CD14-positive monocyte (primary cell): ENCODE data around the gene LARP7. TPM values are rescaled to one million over a fixed set of nuclear protein-coding genes. Genes with fewer than 3 reads are reported as not detected.
A peak's percentile ranks its signal among the peaks of the same experiment; 100 is the strongest.

Source experiments
- DNase-seq, 3 donors: peaks; one replicate each; pipeline ENCODE4 v3.0.0-alpha.2; 2011 to 2022
- H2AFZ ChIP-seq: 2 replicates; pipeline ENCODE4 v1.6.0; 2012; ENCODE audit warnings: mild to moderate bottlenecking, low read depth, low read length, inconsistent platforms; ENCODE audit not compliant: insufficient read depth, poor library complexity, severe bottlenecking
- H3K27ac ChIP-seq, 2 donors: 1 replicate in 1 of 2; 2 replicates in 1 of 2; pipeline ENCODE4 v1.5.1; 2012 to 2013; ENCODE audit warnings: low read length in 2 of 2, control low read depth in 1 of 2, inconsistent platforms in 1 of 2, low read depth in 1 of 2, mild to moderate bottlenecking in 1 of 2
- H3K27me3 ChIP-seq, 2 donors: one replicate each; pipeline versions ENCODE4 v1.6.0 to v1.6.1; 2011 to 2013; ENCODE audit warnings: low read length in 2 of 2; ENCODE audit not compliant: control insufficient read depth in 2 of 2, insufficient read depth in 2 of 2
- H3K36me3 ChIP-seq, 2 donors: replicated peaks in 1 of 2; 1 replicate in 1 of 2; 2 replicates in 1 of 2; pipeline versions ENCODE4 v1.5.1 to v1.6.1; 2012 to 2013; ENCODE audit warnings: low read length in 2 of 2, control low read depth in 1 of 2, inconsistent platforms in 1 of 2, mild to moderate bottlenecking in 1 of 2; ENCODE audit not compliant: insufficient read depth in 2 of 2, control insufficient read depth in 1 of 2
- H3K4me1 ChIP-seq, 2 donors: 1 replicate in 1 of 2; 2 replicates in 1 of 2; pipeline versions ENCODE4 v1.5.1 to v1.6.1; 2012 to 2013; ENCODE audit warnings: low read length in 2 of 2, control low read depth in 1 of 2, inconsistent platforms in 1 of 2, mild to moderate bottlenecking in 1 of 2, moderate library complexity in 1 of 2; ENCODE audit not compliant: insufficient read depth in 2 of 2, control insufficient read depth in 1 of 2
- H3K4me2 ChIP-seq: replicated peaks from 2 replicates; pipeline ENCODE3; 2012; ENCODE audit warnings: low read length, moderate library complexity, mild to moderate bottlenecking; ENCODE audit not compliant: poor library complexity, severe bottlenecking; ENCODE audit errors: extremely low read depth
- H3K4me3 ChIP-seq, 3 experiments: fragments of 200-600 bp in 1 of 3; sonication (generic) in 1 of 3; replicated peaks in 1 of 3; 1 replicate in 2 of 3; 2 replicates in 1 of 3; pipeline ENCODE4 v1.5.1; 2011 to 2013; ENCODE audit warnings: low read length in 3 of 3, mild to moderate bottlenecking in 3 of 3, control low read depth in 2 of 3, low read depth in 2 of 3, inconsistent platforms in 1 of 3, moderate library complexity in 1 of 3
- H3K79me2 ChIP-seq: 2 replicates; pipeline ENCODE4 v1.6.0; 2012; ENCODE audit warnings: mild to moderate bottlenecking, control low read depth, inconsistent platforms, low read length, moderate library complexity; ENCODE audit not compliant: insufficient read depth
- H3K9ac ChIP-seq: 2 replicates; pipeline ENCODE4 v1.6.0; 2017; ENCODE audit warnings: low read length, mild to moderate bottlenecking; ENCODE audit not compliant: insufficient read depth, poor library complexity, severe bottlenecking
- H3K9me3 ChIP-seq, 2 donors: replicated peaks in 1 of 2; 1 replicate in 1 of 2; 2 replicates in 1 of 2; pipeline versions ENCODE4 v1.5.1 to v1.6.1; 2012 to 2013; ENCODE audit warnings: low read length in 2 of 2, control low read depth in 1 of 2; ENCODE audit not compliant: control insufficient read depth in 1 of 2, insufficient read depth in 1 of 2
- H4K20me1 ChIP-seq: 2 replicates; pipeline ENCODE4 v1.6.0; 2012; ENCODE audit warnings: mild to moderate bottlenecking, low read length, control low read depth, moderate library complexity; ENCODE audit not compliant: insufficient read depth
- H3K27ac Mint-ChIP-seq, 7 donors: one replicate each; pipeline ENCODE4 v1.8.0; 2020; ENCODE audit warnings: mild to moderate bottlenecking in 7 of 7, mixed read lengths in 7 of 7, moderate library complexity in 6 of 7, inconsistent platforms in 2 of 7
- H3K27me3 Mint-ChIP-seq, 3 donors: one replicate each; pipeline ENCODE4 v1.8.0; 2021 to 2022; ENCODE audit warnings: low read depth in 3 of 3, mild to moderate bottlenecking in 3 of 3, mixed read lengths in 3 of 3, moderate library complexity in 3 of 3, inconsistent platforms in 1 of 3
- H3K36me3 Mint-ChIP-seq, 2 donors: one replicate each; pipeline ENCODE4 v1.8.0; 2020; ENCODE audit warnings: mixed read lengths in 2 of 2, inconsistent platforms in 1 of 2, mild to moderate bottlenecking in 1 of 2
- H3K4me1 Mint-ChIP-seq: one replicate; pipeline ENCODE4 v1.8.0; 2020; ENCODE audit warnings: mild to moderate bottlenecking, mixed read lengths
- H3K4me3 Mint-ChIP-seq, 2 donors: one replicate each; pipeline ENCODE4 v1.8.0; 2020; ENCODE audit warnings: mild to moderate bottlenecking in 2 of 2, mixed read lengths in 2 of 2, moderate library complexity in 1 of 2
- H3K9me3 Mint-ChIP-seq, 7 donors: one replicate each; pipeline ENCODE4 v1.8.0; 2020 to 2022; ENCODE audit warnings: mixed read lengths in 7 of 7, mild to moderate bottlenecking in 6 of 7, moderate library complexity in 6 of 7, inconsistent platforms in 2 of 7
- WGBS: methylation state at CpG from one replicate; pipeline ENCODE4 v1.1.5; 2013; ENCODE audit warnings: missing lambda C conversion rate; ENCODE audit not compliant: insufficient coverage; 5-methylcytosine and 5-hydroxymethylcytosine counted together
- intact Hi-C, 2 donors: fragments of 100-400 bp; cut with micrococcal nuclease; formaldehyde crosslinking; loops; one replicate each; pipeline versions ENCODE4 v1.15.0 to v1.15.1; 2023
- polyA plus RNA-seq, 3 donors: library from polyadenylated mRNA; depleted of rRNA in 1 of 3; unstranded in 2 of 3; stranded (reverse) in 1 of 3; fragments of 300-500 nt in 2 of 3; fragments of >200 nt in 1 of 3; fragmentation: Illumina TruSeq in 2 of 3; gene quantifications; 1 replicate in 2 of 3; 2 replicates in 1 of 3; pipeline ENCODE4 v1.2.3, GENCODE V29; 2012 to 2021
- TF ChIP-seq, protein P1 (sequence below): fragments of 200-600 bp; IDR thresholded peaks from one replicate; pipeline ENCODE4 v1.8.0; 2022; ENCODE audit warnings: antibody characterized with exemption, mild to moderate bottlenecking

Gene LARP7
- polyA plus RNA-seq, 3 donors = 12.5 to 20.7 (median 14.1) TPM

DNA sequence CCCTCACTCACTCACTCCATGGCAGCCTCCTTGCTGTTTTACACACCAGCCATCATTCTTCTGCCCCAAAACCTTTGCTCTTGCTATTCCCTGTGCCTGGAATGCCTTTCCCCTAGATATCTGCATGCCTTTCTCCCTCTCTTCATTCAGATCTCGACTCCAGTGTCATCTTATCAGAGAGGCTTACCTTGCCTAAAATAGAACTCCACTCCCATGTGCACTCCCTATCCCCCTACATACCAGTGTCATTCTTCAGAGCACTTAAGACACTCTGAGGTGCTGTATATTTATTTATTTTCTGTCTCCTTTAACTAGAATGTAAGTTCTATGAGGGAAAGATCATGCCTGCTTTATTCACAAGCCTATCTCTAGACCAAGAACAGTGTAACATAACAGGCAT lies 45.4 kb upstream of the LARP7 start:
- WGBS = 100% methylated on average over 1 of the region's 1 CpG
- peaks cover 2% of the 10 kb centered on the region for H3K4me1 Mint-ChIP-seq
- TF ChIP-seq, protein P1, sequence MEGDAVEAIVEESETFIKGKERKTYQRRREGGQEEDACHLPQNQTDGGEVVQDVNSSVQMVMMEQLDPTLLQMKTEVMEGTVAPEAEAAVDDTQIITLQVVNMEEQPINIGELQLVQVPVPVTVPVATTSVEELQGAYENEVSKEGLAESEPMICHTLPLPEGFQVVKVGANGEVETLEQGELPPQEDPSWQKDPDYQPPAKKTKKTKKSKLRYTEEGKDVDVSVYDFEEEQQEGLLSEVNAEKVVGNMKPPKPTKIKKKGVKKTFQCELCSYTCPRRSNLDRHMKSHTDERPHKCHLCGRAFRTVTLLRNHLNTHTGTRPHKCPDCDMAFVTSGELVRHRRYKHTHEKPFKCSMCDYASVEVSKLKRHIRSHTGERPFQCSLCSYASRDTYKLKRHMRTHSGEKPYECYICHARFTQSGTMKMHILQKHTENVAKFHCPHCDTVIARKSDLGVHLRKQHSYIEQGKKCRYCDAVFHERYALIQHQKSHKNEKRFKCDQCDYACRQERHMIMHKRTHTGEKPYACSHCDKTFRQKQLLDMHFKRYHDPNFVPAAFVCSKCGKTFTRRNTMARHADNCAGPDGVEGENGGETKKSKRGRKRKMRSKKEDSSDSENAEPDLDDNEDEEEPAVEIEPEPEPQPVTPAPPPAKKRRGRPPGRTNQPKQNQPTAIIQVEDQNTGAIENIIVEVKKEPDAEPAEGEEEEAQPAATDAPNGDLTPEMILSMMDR = no peak
- peaks cover 25 to 33% of the 10 kb centered on the region in 2 donors for H3K36me3 Mint-ChIP-seq
- DNase-seq = no peak
- no peaks in the 10 kb centered on the region for H3K27me3 ChIP-seq
- peak overlapping the region in 1 of 7 donors; percentile 31 for H3K27ac Mint-ChIP-seq
- no peaks in the 10 kb centered on the region for H3K4me1 ChIP-seq
- H2AFZ ChIP-seq = no peak overlapping the region
- no peaks in the 10 kb centered on the region for H3K9me3 ChIP-seq
- H3K9ac ChIP-seq = no peak overlapping the region
- no peak overlapping the region for H3K4me2 ChIP-seq
- no peaks in the 10 kb centered on the region for H4K20me1 ChIP-seq
- H3K4me3 Mint-ChIP-seq = no peak overlapping the region
- H3K36me3 ChIP-seq = peaks cover 4 to 11% of the 10 kb centered on the region in 2 donors
- H3K9me3 Mint-ChIP-seq = peaks cover 0 to 3% (median 0%) of the 10 kb centered on the region in 7 donors
- intact Hi-C loops = no loop called here
- H3K27me3 Mint-ChIP-seq = no peaks in the 10 kb centered on the region
- no peaks in the 10 kb centered on the region for H3K79me2 ChIP-seq
- no peak overlapping the region for H3K27ac ChIP-seq
- no peak overlapping the region for H3K4me3 ChIP-seq

DNA sequence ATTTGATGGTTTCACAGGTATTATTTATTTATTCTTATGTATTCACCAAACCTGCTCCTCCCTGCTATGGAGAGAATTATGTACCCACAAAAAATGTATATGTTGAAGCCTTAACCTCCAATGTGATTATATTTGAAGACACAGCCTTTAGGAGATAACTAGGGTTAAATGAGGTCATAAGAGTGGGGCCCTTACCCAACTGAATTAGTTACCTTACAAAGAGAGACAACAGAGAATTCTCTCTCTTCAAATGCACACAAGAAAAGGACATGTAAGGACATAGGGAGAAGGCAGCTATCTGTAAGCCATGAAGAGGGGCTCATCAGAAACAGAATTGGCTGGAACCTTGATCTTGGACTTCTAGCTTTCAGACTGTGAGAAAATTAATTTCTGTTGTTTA lies 44.2 kb upstream of the LARP7 start:
- H3K27me3 Mint-ChIP-seq = no peaks in the 10 kb centered on the region
- Histone ChIP-seq H3K9me3 (no peaks in the 10 kb centered on the region), H3K27me3 (no peaks in the 10 kb centered on the region), H3K36me3 (peaks cover under 1 to 4% of the 10 kb centered on the region in 2 donors), H3K79me2 (no peaks in the 10 kb centered on the region), H4K20me1 (no peaks in the 10 kb centered on the region), H3K4me1 (no peaks in the 10 kb centered on the region), H3K4me3 (no peak overlapping the region), H2AFZ (no peak overlapping the region), H3K4me2 (no peak overlapping the region), H3K27ac (no peak overlapping the region), H3K9ac (no peak overlapping the region)
- peaks cover 18 to 27% of the 10 kb centered on the region in 2 donors for H3K36me3 Mint-ChIP-seq
- peaks cover 2% of the 10 kb centered on the region for H3K4me1 Mint-ChIP-seq
- peaks cover 0 to 3% (median 0%) of the 10 kb centered on the region in 7 donors for H3K9me3 Mint-ChIP-seq
- no peak for DNase-seq
- TF ChIP-seq, protein P1 = no peak
- H3K27ac Mint-ChIP-seq = no peak overlapping the region
- intact Hi-C loops = no loop called here
- H3K4me3 Mint-ChIP-seq = no peak overlapping the region
